ENCODE data around the gene TEAD4.

TEAD4 gene

GRCh38 chr12:2959192-2959504 is at the start of gene TEAD4:
Gene TEAD4 (plus strand): TSS chr12:2959397.
- DNase-seq: no peak

- no peak for DNase-seq
Measured at GRCh38 chr12:2912216-2912575, 47.0 kb upstream of the TEAD4 start.

GRCh38 chr12:2919249-2919648 is 39.9 kb upstream of the TEAD4 start:
- no peak for DNase-seq

- no peak for DNase-seq
Measured at GRCh38 chr12:2922329-2922728, 36.9 kb upstream of the TEAD4 start.

- DNase-seq: no peak
Measured at GRCh38 chr12:2923057-2923456, 36.1 kb upstream of the TEAD4 start.

- DNase-seq: no peak
Measured at GRCh38 chr12:2924019-2924418, 35.2 kb upstream of the TEAD4 start.

- DNase-seq: no peak
Measured at GRCh38 chr12:2925322-2925995, 33.7 kb upstream of the TEAD4 start.

- no peak for DNase-seq
Measured at GRCh38 chr12:2930865-2931264, 28.3 kb upstream of the TEAD4 start.

- DNase-seq: no peak
Measured at GRCh38 chr12:2933586-2933985, 25.6 kb upstream of the TEAD4 start.

GRCh38 chr12:2934371-2934770 is 24.8 kb upstream of the TEAD4 start:
- no peak for DNase-seq

GRCh38 chr12:2936301-2936700 is 22.9 kb upstream of the TEAD4 start:
- no peak for DNase-seq

- DNase-seq: no peak
Measured at GRCh38 chr12:2937500-2937899, 21.7 kb upstream of the TEAD4 start.

- no peak for DNase-seq
Measured at GRCh38 chr12:2939191-2939590, 20.0 kb upstream of the TEAD4 start.

GRCh38 chr12:2940564-2940963 is 18.6 kb upstream of the TEAD4 start:
- no peak for DNase-seq

GRCh38 chr12:2941524-2941923 is 17.7 kb upstream of the TEAD4 start:
- DNase-seq: no peak

GRCh38 chr12:2944401-2945047 is 14.7 kb upstream of the TEAD4 start:
- peak; percentile 39 for DNase-seq

- no peak for DNase-seq
Measured at GRCh38 chr12:2949411-2949810, 9.8 kb upstream of the TEAD4 start.

GRCh38 chr12:2955888-2956287 is 3.3 kb upstream of the TEAD4 start:
- DNase-seq: no peak

- no peak for DNase-seq
Measured at GRCh38 chr12:2957816-2958431, 1.3 kb upstream of the TEAD4 start.

- DNase-seq: no peak
Measured at GRCh38 chr12:2958432-2959191, 585 bp upstream of the TEAD4 start.

GRCh38 chr12:2959505-2960389 is 550 bp downstream of the TEAD4 start:
- no peak for DNase-seq

GRCh38 chr12:2960390-2960956 is 1.3 kb downstream of the TEAD4 start:
- DNase-seq: no peak
